Measurements from ENCODE around the gene PLA2G15.

Gene PLA2G15

GRCh38 chr16:68250951-68251350, 5.8 kb downstream of the PLA2G15 start:
- TF ChIP-seq CTCF (IDR thresholded peaks at IDR 0.05; ENCODE audit: insufficient read depth, low read length) (no peak), REST (IDR thresholded peaks at IDR 0.05; ENCODE audit: insufficient replicate concordance, low read depth) (no peak), GABPA (IDR thresholded peaks at IDR 0.05; ENCODE audit: low read depth) (no peak), SPI1 (IDR thresholded peaks at IDR 0.05; ENCODE audit: borderline replicate concordance, low read depth) (no peak), POLR2AphosphoS5 (IDR thresholded peaks at IDR 0.05; ENCODE audit: low read depth) (no peak)
- Histone ChIP-seq H3K4me3 (replicated peaks; ENCODE audit: insufficient read depth, low read length) (no peak overlapping the region), H3K27ac (replicated peaks) (no peak overlapping the region), H3K27me3 (ENCODE audit: insufficient read depth, poor library complexity, severe bottlenecking) (no peaks in the 10 kb centered on the region)
- no peak for DNase-seq (ENCODE audit: low read depth in 1 of 2, low spot score in 1 of 2)

- H3K27me3 ChIP-seq (ENCODE audit: insufficient read depth, poor library complexity, severe bottlenecking) = no peaks in the 10 kb centered on the region
- no peak overlapping the region for H3K4me3 ChIP-seq (replicated peaks; ENCODE audit: insufficient read depth, low read length)
- TF ChIP-seq POLR2AphosphoS5 (IDR thresholded peaks at IDR 0.05; ENCODE audit: low read depth) (no peak), REST (IDR thresholded peaks at IDR 0.05; ENCODE audit: insufficient replicate concordance, low read depth) (no peak), CTCF (IDR thresholded peaks at IDR 0.05; ENCODE audit: insufficient read depth, low read length) (no peak), SPI1 (IDR thresholded peaks at IDR 0.05; ENCODE audit: borderline replicate concordance, low read depth) (no peak), GABPA (IDR thresholded peaks at IDR 0.05; ENCODE audit: low read depth) (no peak)
- DNase-seq (ENCODE audit: low read depth in 1 of 2, low spot score in 1 of 2) = no peak
- no peak overlapping the region for H3K27ac ChIP-seq (replicated peaks)
Observed at GRCh38 chr16:68251832-68252231, 6.7 kb downstream of the PLA2G15 start.

GRCh38 chr16:68252383-68252782, 7.2 kb downstream of the PLA2G15 start:
- Histone ChIP-seq H3K27me3 (ENCODE audit: insufficient read depth, poor library complexity, severe bottlenecking) (no peaks in the 10 kb centered on the region), H3K27ac (replicated peaks) (no peak overlapping the region), H3K4me3 (replicated peaks; ENCODE audit: insufficient read depth, low read length) (no peak overlapping the region)
- no peak for DNase-seq (ENCODE audit: low read depth in 1 of 2, low spot score in 1 of 2)
- no peak for TF ChIP-seq POLR2AphosphoS5 (IDR thresholded peaks at IDR 0.05; ENCODE audit: low read depth)
- no peak for TF ChIP-seq SPI1 (IDR thresholded peaks at IDR 0.05; ENCODE audit: borderline replicate concordance, low read depth)
- no peak for TF ChIP-seq GABPA (IDR thresholded peaks at IDR 0.05; ENCODE audit: low read depth)
- TF ChIP-seq REST (IDR thresholded peaks at IDR 0.05; ENCODE audit: insufficient replicate concordance, low read depth) = no peak
- TF ChIP-seq CTCF (IDR thresholded peaks at IDR 0.05; ENCODE audit: insufficient read depth, low read length) = no peak
